DND-41 (cell line): ENCODE measurements around the gene ACSL1.

Experiments used
- ATAC-seq: fragments of 200-7000 bp; cut with Tn5 transposase; 3 replicates; pipeline ENCODE4 v1.9.1; 2021; ENCODE audit warnings: low read depth; ENCODE audit not compliant: insufficient read depth
- DNase-seq: peaks from one replicate; pipeline ENCODE4 v3.0.0-alpha.2; 2020
- H2AFZ ChIP-seq: 2 replicates; pipeline ENCODE4 v1.6.0; 2012; ENCODE audit warnings: low read depth, low read length
- H3K27ac ChIP-seq: 2 replicates; pipeline ENCODE4 v1.5.1; 2012; ENCODE audit warnings: low read length, inconsistent platforms
- H3K27me3 ChIP-seq: fragments of 200-600 bp; sonication (generic); 2 replicates; pipeline ENCODE4 v1.6.0; 2012; ENCODE audit warnings: low read length, mild to moderate bottlenecking, inconsistent platforms; ENCODE audit not compliant: insufficient read depth, poor library complexity
- H3K36me3 ChIP-seq: 2 replicates; pipeline ENCODE4 v1.5.1; 2012; ENCODE audit warnings: low read length, inconsistent platforms; ENCODE audit not compliant: insufficient read depth
- H3K4me1 ChIP-seq: 2 replicates; pipeline ENCODE4 v1.5.1; 2012; ENCODE audit warnings: mild to moderate bottlenecking, low read length; ENCODE audit not compliant: insufficient read depth
- H3K4me2 ChIP-seq: 2 replicates; pipeline ENCODE4 v1.6.0; 2012; ENCODE audit warnings: mild to moderate bottlenecking, moderate library complexity, low read length, inconsistent platforms; ENCODE audit not compliant: insufficient read depth
- H3K4me3 ChIP-seq, 2 experiments: fragments of 200-600 bp in 1 of 2; shearing (Covaris generic) in 1 of 2; 2 replicates each; pipeline ENCODE4 v1.5.1; 2012 to 2016; ENCODE audit warnings: inconsistent platforms in 2 of 2, low read length in 2 of 2, mild to moderate bottlenecking in 2 of 2, low read depth in 1 of 2, moderate library complexity in 1 of 2
- H3K79me2 ChIP-seq: 2 replicates; pipeline ENCODE4 v1.6.0; 2012; ENCODE audit warnings: low read length, inconsistent platforms; ENCODE audit not compliant: insufficient read depth
- H3K9ac ChIP-seq: 2 replicates; pipeline ENCODE4 v1.6.0; 2012; ENCODE audit warnings: low read depth, mild to moderate bottlenecking, inconsistent platforms, low read length, moderate library complexity
- H3K9me3 ChIP-seq: 2 replicates; pipeline ENCODE4 v1.5.1; 2012; ENCODE audit warnings: low read length, moderate library complexity, mild to moderate bottlenecking, inconsistent platforms; ENCODE audit not compliant: insufficient read depth, severe bottlenecking
- H4K20me1 ChIP-seq: 2 replicates; pipeline ENCODE4 v1.6.0; 2012; ENCODE audit warnings: low read length; ENCODE audit not compliant: insufficient read depth
- CTCF ChIP-seq: IDR thresholded peaks from 2 replicates; pipeline ENCODE4 v1.5.1; 2012; ENCODE audit warnings: borderline replicate concordance, low read length, moderate library complexity, mild to moderate bottlenecking; ENCODE audit not compliant: poor library complexity, severe bottlenecking; ENCODE audit errors: extremely low read depth
- EZH2 ChIP-seq: IDR thresholded peaks from 3 replicates; pipeline ENCODE4 v1.6.1; 2012; ENCODE audit warnings: borderline replicate concordance, low read depth, mild to moderate bottlenecking, moderate library complexity, low read length, inconsistent platforms; ENCODE audit not compliant: severe bottlenecking

ACSL1 gene

DNA sequence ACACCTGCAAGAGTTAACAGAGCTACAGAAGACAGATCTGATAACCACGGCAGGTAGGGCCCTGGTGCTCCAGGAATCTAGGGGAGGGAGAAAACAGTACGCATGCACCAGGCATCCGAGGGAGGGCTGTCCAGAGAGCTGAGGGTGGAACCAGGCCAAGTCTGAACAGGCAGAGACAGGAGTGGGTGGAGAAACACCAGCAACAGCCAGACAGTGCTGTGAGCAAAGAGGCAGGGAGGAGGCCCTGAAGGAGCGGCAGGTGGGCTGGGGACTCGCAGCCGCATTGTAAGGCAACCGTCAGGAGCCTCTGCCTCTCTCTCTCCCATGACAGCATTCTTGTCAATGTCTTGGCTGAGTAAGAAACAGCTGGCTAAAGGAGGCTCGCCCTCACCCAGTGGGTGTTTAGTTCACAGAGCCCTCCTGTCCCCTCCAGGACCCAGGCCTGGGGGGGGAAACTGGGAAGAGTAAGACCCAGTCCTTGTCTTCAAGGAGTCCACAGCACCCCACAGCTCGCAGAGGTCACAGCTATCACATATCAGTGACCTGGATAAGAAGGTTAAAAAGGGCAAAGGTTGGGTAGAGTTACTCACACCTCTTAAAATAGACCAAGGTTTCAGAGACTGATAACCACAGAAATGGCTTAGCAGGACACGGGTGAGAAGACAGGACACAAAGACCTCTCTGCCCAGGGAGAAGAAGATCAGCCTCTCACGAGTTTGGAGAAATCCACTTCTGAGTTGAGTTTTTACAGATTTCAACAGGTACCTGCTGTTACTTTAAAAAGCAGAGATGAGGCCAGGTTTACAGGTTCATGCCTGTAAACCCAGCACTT, 10.5 kb downstream of the ACSL1 start:
- Histone ChIP-seq H3K9ac (no peak overlapping the region), H2AFZ (no peak overlapping the region), H3K27me3 (peaks cover 25% of the 10 kb centered on the region), H3K4me1 (no peaks in the 10 kb centered on the region), H3K4me2 (no peak overlapping the region), H3K9me3 (no peaks in the 10 kb centered on the region), H3K4me3 (no peak overlapping the region), H3K36me3 (no peaks in the 10 kb centered on the region), H4K20me1 (peaks cover 10% of the 10 kb centered on the region), H3K27ac (no peak overlapping the region), H3K79me2 (no peaks in the 10 kb centered on the region)
- TF ChIP-seq EZH2 (no peak), CTCF (no peak)
- ATAC-seq (no peak; the same call in 2 of the 3 replicates), DNase-seq (no peak)

DNA sequence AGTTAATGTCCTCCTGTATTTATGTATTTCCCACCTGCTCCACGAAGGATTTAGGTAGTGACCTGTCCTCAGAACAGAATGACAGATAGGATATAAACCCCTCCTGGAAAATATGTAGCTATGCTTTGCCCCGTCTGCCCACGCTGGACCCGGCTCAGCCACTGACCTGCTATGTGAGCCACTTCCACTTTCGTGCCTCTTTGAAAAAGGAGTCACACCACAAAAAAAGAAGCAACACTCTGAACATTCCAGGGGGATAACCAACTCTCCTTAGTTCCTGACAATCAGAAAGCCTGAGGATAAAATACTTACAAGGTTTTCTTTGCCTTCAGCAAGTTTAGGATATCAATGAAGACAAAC, 11.1 kb downstream of the ACSL1 start:
- H3K79me2 ChIP-seq, result no peaks in the 10 kb centered on the region
- DNase-seq, result no peak
- H3K4me2 ChIP-seq, result no peak overlapping the region
- peaks cover 10% of the 10 kb centered on the region for H4K20me1 ChIP-seq
- H3K9me3 ChIP-seq, result no peaks in the 10 kb centered on the region
- H3K27ac ChIP-seq, result no peak overlapping the region
- no peak overlapping the region for H3K9ac ChIP-seq
- no peak for ATAC-seq
- peaks cover 26% of the 10 kb centered on the region for H3K27me3 ChIP-seq
- H3K36me3 ChIP-seq, result no peaks in the 10 kb centered on the region
- TF ChIP-seq CTCF (no peak), EZH2 (no peak)
- H2AFZ ChIP-seq, result no peak overlapping the region
- H3K4me1 ChIP-seq, result no peaks in the 10 kb centered on the region
- H3K4me3 ChIP-seq, result no peak overlapping the region

DNA sequence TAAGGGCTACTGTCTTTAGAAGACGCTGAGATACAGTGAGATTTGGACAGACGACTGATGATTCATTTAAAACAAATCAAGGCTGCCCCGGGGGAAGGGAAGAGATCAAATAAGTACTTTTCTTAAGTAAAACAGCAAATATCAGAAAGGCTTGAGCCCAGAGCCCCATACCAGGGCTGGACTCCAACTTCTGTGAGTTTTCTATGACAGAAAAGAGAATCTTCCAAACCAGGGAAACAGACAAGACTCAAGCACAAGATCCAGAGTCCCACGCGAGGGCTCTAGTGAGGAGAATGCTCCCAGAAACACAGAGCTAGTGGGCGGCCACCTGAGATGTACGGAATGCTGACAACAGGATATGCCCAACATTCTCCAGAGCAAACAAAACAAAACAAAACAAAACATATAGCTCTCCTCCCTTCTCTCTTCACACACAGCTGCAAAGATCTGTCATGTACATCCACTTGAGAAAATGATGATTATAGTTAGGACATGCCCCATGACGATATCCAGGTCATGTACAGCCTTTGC, 13.1 kb downstream of the ACSL1 start:
- Histone ChIP-seq H3K27ac (no peak overlapping the region), H3K79me2 (no peaks in the 10 kb centered on the region), H4K20me1 (peaks cover 1% of the 10 kb centered on the region), H3K9me3 (no peaks in the 10 kb centered on the region), H3K36me3 (no peaks in the 10 kb centered on the region), H3K4me1 (no peaks in the 10 kb centered on the region), H3K4me2 (no peak overlapping the region), H3K9ac (no peak overlapping the region), H2AFZ (no peak overlapping the region), H3K4me3 (no peak overlapping the region), H3K27me3 (peaks cover 25% of the 10 kb centered on the region)
- DNase-seq (no peak), ATAC-seq (no peak)
- TF ChIP-seq EZH2 (no peak), CTCF (no peak)
